GM23338 (cell line): ENCODE data around the gene MITF. TPM values are rescaled to one million over a fixed set of nuclear protein-coding genes. Genes with fewer than 3 reads are reported as not detected.

Experiments
- ATAC-seq: fragments of 200-7000 bp; cut with Tn5 transposase; 3 replicates; pipeline ENCODE4 v1.9.1; 2020
- DNase-seq: peaks from one replicate; pipeline ENCODE4 v3.0.0-alpha.2; 2015; ENCODE audit warnings: low spot score
- H2AFZ ChIP-seq: fragments of 200-600 bp; sonication (generic); 2 replicates; pipeline ENCODE4 v1.8.0; 2016; ENCODE audit warnings: antibody characterized with exemption, mild to moderate bottlenecking, moderate library complexity
- H3F3A ChIP-seq: fragments of 200-600 bp; sonication (generic); replicated peaks from 2 replicates; pipeline ENCODE4 v1.8.0; 2017; ENCODE audit warnings: antibody characterized with exemption, mixed run types, low read depth
- H3K27ac ChIP-seq: fragments of 200-600 bp; sonication (generic); 2 replicates; pipeline ENCODE4 v1.6.1; 2016; ENCODE audit warnings: low read depth
- H3K27me3 ChIP-seq: fragments of 200-600 bp; sonication (generic); 2 replicates; pipeline ENCODE4 v1.8.0; 2016; ENCODE audit warnings: mild to moderate bottlenecking, mixed run types, moderate library complexity; ENCODE audit not compliant: insufficient read depth
- H3K36me3 ChIP-seq: fragments of 200-600 bp; sonication (generic); 2 replicates; pipeline ENCODE4 v1.8.0; 2016; ENCODE audit warnings: mild to moderate bottlenecking; ENCODE audit not compliant: insufficient read depth
- H3K4me1 ChIP-seq: fragments of 200-600 bp; sonication (generic); 2 replicates; pipeline ENCODE4 v1.8.0; 2016; ENCODE audit warnings: mild to moderate bottlenecking, moderate library complexity; ENCODE audit not compliant: insufficient read depth
- H3K4me2 ChIP-seq: fragments of 200-600 bp; sonication (generic); 2 replicates; pipeline ENCODE4 v1.7.1; 2017; ENCODE audit warnings: mixed run types
- H3K4me3 ChIP-seq: fragments of 200-600 bp; sonication (generic); 2 replicates; pipeline ENCODE4 v1.6.1; 2016; ENCODE audit warnings: mixed run types
- H3K79me2 ChIP-seq: fragments of 200-600 bp; sonication (generic); replicated peaks from 2 replicates; pipeline ENCODE4 v1.8.0; 2017; ENCODE audit warnings: mild to moderate bottlenecking; ENCODE audit not compliant: insufficient read depth
- H3K9me2 ChIP-seq: fragments of 200-600 bp; sonication (generic); 2 replicates; pipeline ENCODE4 v1.8.0; 2017; ENCODE audit not compliant: insufficient read depth
- H4K20me1 ChIP-seq: fragments of 200-600 bp; sonication (generic); replicated peaks from 2 replicates; pipeline ENCODE4 v1.8.0; 2017; ENCODE audit warnings: mild to moderate bottlenecking; ENCODE audit not compliant: insufficient read depth
- H3K27ac Mint-ChIP-seq: 2 replicates; pipeline ENCODE4 v1.8.0; 2020; ENCODE audit warnings: inconsistent platforms, mild to moderate bottlenecking, moderate library complexity, mixed read lengths
- H3K27me3 Mint-ChIP-seq: 3 replicates; pipeline ENCODE4 v1.8.0; 2022; ENCODE audit warnings: low read depth, mild to moderate bottlenecking, moderate library complexity, mixed read lengths, inconsistent platforms; ENCODE audit not compliant: insufficient read depth, poor library complexity
- H3K36me3 Mint-ChIP-seq: 3 replicates; pipeline ENCODE4 v1.8.0; 2021; ENCODE audit warnings: low read depth, mild to moderate bottlenecking, inconsistent platforms, moderate library complexity, mixed read lengths
- H3K4me1 Mint-ChIP-seq: 3 replicates; pipeline ENCODE4 v1.8.0; 2020; ENCODE audit warnings: mild to moderate bottlenecking, inconsistent platforms, mixed read lengths
- H3K4me3 Mint-ChIP-seq: 3 replicates; pipeline ENCODE4 v1.8.0; 2021; ENCODE audit warnings: moderate library complexity, mild to moderate bottlenecking, inconsistent platforms, mixed read lengths
- H3K9me3 Mint-ChIP-seq: 3 replicates; pipeline ENCODE4 v1.8.0; 2020; ENCODE audit warnings: moderate library complexity, mild to moderate bottlenecking, inconsistent platforms, mixed read lengths
- CREB1 ChIP-seq: fragments of 250-450 bp; sonication (Bioruptor Pico); IDR thresholded peaks from 2 replicates; pipeline ENCODE4 v1.5.0; 2020; ENCODE audit warnings: low read depth, mild to moderate bottlenecking, moderate library complexity
- EZH2 ChIP-seq: fragments of 200-600 bp; sonication (generic); IDR thresholded peaks from one replicate; pipeline ENCODE4 v1.8.0; 2017; ENCODE audit warnings: antibody characterized with exemption, mild to moderate bottlenecking, low read depth; ENCODE audit not compliant: unreplicated experiment
- JUNB ChIP-seq: IDR thresholded peaks from one replicate; pipeline ENCODE4 v1.6.1; 2016; ENCODE audit warnings: antibody characterized with exemption; ENCODE audit not compliant: unreplicated experiment
- NANOG ChIP-seq: IDR thresholded peaks from 2 replicates; pipeline ENCODE4 v1.6.1; 2016; ENCODE audit warnings: antibody characterized with exemption, borderline replicate concordance
- POLR2AphosphoS5 ChIP-seq: IDR thresholded peaks from 2 replicates; pipeline ENCODE4 v1.6.1; 2016; ENCODE audit warnings: antibody characterized with exemption, low read depth
- STAT1 ChIP-seq: IDR thresholded peaks from one replicate; pipeline ENCODE4 v1.6.1; 2016; ENCODE audit warnings: antibody characterized with exemption; ENCODE audit not compliant: unreplicated experiment
- ZNF114 ChIP-seq: fragments of 250-450 bp; sonication (Bioruptor Pico); IDR thresholded peaks from 2 replicates; pipeline ENCODE4 v1.5.0; 2020; ENCODE audit warnings: mild to moderate bottlenecking, moderate library complexity
- polyA plus RNA-seq: library from polyadenylated mRNA; unstranded; fragments of >200 nt; fragmentation: Nextera tagmentation; extraction: Ambion mirVana; gene quantifications from 2 replicates; pipeline ENCODE4 v1.2.1, GENCODE V29; 2016
- total RNA-seq: library from RNA; depleted of rRNA; stranded (reverse); fragments of >200 nt; shearing (Covaris generic); gene quantifications from 2 replicates; pipeline ENCODE4 v1.2.3, GENCODE V29; 2014
- TF ChIP-seq, protein P1 (sequence below), 2 experiments: fragments of 200-600 bp in 1 of 2; sonication (generic) in 1 of 2; conservative IDR thresholded peaks; 2 replicates each; pipeline versions ENCODE4 v1.5.1 to v1.6.1; 2016 to 2017; ENCODE audit warnings: antibody characterized with exemption in 2 of 2, low read depth in 2 of 2, mild to moderate bottlenecking in 2 of 2, moderate library complexity in 1 of 2
- TF ChIP-seq, protein P2 (sequence below): IDR thresholded peaks from 2 replicates; pipeline ENCODE4 v1.6.1; 2016; ENCODE audit warnings: antibody characterized with exemption
- TF ChIP-seq, protein P3 (sequence below): fragments of 250-450 bp; sonication (Bioruptor Pico); IDR thresholded peaks from 2 replicates; pipeline ENCODE4 v1.5.0; 2020; ENCODE audit warnings: mild to moderate bottlenecking, moderate library complexity

MITF gene
- total and polyA plus RNA-seq, 2 experiments from 2014 or later, result 1.9 to 2.4 TPM

DNA sequence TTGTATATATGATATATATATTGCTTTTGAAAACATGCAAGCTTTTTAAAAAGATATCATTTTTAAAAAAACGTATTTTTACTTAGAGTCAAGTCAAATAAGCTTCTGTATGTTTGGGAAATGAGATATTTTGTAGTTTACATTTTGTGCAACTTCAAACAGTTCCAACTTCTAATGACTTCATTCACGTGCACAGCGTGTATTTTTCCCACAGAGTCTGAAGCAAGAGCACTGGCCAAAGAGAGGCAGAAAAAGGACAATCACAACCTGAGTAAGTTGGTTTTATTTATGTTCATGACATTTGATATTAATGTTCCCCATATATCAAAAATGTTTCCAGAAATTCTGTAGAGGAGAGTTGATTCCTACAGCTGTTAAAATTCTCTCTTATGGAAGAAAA lies 212.4 kb downstream of the MITF start:
- Histone ChIP-seq H2AFZ (no peak overlapping the region), H3K79me2 (no peaks in the 10 kb centered on the region), H4K20me1 (no peaks in the 10 kb centered on the region), H3K27ac (no peak overlapping the region), H3K4me3 (no peak overlapping the region), H3K9me2 (no peaks in the 10 kb centered on the region), H3K36me3 (no peaks in the 10 kb centered on the region), H3K4me2 (no peak overlapping the region), H3K27me3 (no peaks in the 10 kb centered on the region), H3F3A (no peaks in the 10 kb centered on the region), H3K4me1 (peaks cover 3% of the 10 kb centered on the region; the same call in 1 of the 2 replicates)
- peaks cover 10% of the 10 kb centered on the region for H3K4me1 Mint-ChIP-seq
- ATAC-seq (no peak), DNase-seq (no peak)
- H3K9me3 Mint-ChIP-seq, result no peaks in the 10 kb centered on the region
- no peaks in the 10 kb centered on the region for H3K36me3 Mint-ChIP-seq
- no peak overlapping the region for H3K4me3 Mint-ChIP-seq
- no peaks in the 10 kb centered on the region for H3K27me3 Mint-ChIP-seq
- H3K27ac Mint-ChIP-seq, result no peak overlapping the region
- no peak for TF ChIP-seq JUNB
- TF ChIP-seq, protein P1, sequence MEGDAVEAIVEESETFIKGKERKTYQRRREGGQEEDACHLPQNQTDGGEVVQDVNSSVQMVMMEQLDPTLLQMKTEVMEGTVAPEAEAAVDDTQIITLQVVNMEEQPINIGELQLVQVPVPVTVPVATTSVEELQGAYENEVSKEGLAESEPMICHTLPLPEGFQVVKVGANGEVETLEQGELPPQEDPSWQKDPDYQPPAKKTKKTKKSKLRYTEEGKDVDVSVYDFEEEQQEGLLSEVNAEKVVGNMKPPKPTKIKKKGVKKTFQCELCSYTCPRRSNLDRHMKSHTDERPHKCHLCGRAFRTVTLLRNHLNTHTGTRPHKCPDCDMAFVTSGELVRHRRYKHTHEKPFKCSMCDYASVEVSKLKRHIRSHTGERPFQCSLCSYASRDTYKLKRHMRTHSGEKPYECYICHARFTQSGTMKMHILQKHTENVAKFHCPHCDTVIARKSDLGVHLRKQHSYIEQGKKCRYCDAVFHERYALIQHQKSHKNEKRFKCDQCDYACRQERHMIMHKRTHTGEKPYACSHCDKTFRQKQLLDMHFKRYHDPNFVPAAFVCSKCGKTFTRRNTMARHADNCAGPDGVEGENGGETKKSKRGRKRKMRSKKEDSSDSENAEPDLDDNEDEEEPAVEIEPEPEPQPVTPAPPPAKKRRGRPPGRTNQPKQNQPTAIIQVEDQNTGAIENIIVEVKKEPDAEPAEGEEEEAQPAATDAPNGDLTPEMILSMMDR (conservative IDR thresholded peaks at IDR 0.05; ENCODE audit: low read depth in 2 of 2), result no peak
- TF ChIP-seq POLR2AphosphoS5, result no peak

DNA sequence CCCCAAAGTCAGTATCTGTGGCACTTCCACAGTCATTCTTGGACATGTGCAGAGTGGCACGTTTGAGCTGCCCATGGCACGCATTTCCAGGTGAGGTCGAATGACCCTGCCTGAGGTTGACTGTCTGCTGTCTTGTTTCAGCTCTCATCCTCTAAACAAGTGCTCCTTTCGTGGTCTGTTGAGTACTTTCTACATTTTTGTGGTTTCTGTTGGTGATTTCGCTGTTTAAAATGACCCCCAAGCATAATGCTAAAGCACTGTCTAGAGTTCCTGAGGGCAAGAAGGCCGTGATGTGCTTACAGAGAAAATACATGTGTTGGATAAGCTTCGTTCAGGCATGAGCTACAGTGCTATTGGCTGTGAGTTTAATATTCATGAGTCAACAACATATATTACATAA lies 220.3 kb downstream of the MITF start:
- no peaks in the 10 kb centered on the region for H3K4me1 ChIP-seq
- no peak overlapping the region for H3K4me3 ChIP-seq
- H3K27me3 Mint-ChIP-seq, result no peaks in the 10 kb centered on the region
- no peaks in the 10 kb centered on the region for H3K36me3 ChIP-seq
- no peaks in the 10 kb centered on the region for H3K9me2 ChIP-seq
- H3F3A ChIP-seq, result no peaks in the 10 kb centered on the region
- H3K36me3 Mint-ChIP-seq, result no peaks in the 10 kb centered on the region
- no peak overlapping the region for H3K4me3 Mint-ChIP-seq
- H3K9me3 Mint-ChIP-seq, result no peaks in the 10 kb centered on the region
- no peaks in the 10 kb centered on the region for H3K27me3 ChIP-seq
- H3K4me2 ChIP-seq, result no peak overlapping the region
- no peak for DNase-seq
- no peak overlapping the region for H3K27ac Mint-ChIP-seq
- no peak overlapping the region for H2AFZ ChIP-seq
- no peak overlapping the region for H3K27ac ChIP-seq
- no peak for ATAC-seq
- no peaks in the 10 kb centered on the region for H3K4me1 Mint-ChIP-seq
- no peaks in the 10 kb centered on the region for H4K20me1 ChIP-seq
- H3K79me2 ChIP-seq, result no peaks in the 10 kb centered on the region
- TF ChIP-seq JUNB (no peak), POLR2AphosphoS5 (no peak), NANOG (no peak), CREB1 (CRISPR knock-in tag) (no peak), EZH2 (no peak), ZNF114 (CRISPR knock-in tag) (no peak), STAT1 (no peak)
- TF ChIP-seq, protein P2, sequence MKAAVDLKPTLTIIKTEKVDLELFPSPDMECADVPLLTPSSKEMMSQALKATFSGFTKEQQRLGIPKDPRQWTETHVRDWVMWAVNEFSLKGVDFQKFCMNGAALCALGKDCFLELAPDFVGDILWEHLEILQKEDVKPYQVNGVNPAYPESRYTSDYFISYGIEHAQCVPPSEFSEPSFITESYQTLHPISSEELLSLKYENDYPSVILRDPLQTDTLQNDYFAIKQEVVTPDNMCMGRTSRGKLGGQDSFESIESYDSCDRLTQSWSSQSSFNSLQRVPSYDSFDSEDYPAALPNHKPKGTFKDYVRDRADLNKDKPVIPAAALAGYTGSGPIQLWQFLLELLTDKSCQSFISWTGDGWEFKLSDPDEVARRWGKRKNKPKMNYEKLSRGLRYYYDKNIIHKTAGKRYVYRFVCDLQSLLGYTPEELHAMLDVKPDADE, result no peak
- TF ChIP-seq, protein P1 (conservative IDR thresholded peaks at IDR 0.05; ENCODE audit: low read depth in 2 of 2), result no peak
- TF ChIP-seq, protein P3, sequence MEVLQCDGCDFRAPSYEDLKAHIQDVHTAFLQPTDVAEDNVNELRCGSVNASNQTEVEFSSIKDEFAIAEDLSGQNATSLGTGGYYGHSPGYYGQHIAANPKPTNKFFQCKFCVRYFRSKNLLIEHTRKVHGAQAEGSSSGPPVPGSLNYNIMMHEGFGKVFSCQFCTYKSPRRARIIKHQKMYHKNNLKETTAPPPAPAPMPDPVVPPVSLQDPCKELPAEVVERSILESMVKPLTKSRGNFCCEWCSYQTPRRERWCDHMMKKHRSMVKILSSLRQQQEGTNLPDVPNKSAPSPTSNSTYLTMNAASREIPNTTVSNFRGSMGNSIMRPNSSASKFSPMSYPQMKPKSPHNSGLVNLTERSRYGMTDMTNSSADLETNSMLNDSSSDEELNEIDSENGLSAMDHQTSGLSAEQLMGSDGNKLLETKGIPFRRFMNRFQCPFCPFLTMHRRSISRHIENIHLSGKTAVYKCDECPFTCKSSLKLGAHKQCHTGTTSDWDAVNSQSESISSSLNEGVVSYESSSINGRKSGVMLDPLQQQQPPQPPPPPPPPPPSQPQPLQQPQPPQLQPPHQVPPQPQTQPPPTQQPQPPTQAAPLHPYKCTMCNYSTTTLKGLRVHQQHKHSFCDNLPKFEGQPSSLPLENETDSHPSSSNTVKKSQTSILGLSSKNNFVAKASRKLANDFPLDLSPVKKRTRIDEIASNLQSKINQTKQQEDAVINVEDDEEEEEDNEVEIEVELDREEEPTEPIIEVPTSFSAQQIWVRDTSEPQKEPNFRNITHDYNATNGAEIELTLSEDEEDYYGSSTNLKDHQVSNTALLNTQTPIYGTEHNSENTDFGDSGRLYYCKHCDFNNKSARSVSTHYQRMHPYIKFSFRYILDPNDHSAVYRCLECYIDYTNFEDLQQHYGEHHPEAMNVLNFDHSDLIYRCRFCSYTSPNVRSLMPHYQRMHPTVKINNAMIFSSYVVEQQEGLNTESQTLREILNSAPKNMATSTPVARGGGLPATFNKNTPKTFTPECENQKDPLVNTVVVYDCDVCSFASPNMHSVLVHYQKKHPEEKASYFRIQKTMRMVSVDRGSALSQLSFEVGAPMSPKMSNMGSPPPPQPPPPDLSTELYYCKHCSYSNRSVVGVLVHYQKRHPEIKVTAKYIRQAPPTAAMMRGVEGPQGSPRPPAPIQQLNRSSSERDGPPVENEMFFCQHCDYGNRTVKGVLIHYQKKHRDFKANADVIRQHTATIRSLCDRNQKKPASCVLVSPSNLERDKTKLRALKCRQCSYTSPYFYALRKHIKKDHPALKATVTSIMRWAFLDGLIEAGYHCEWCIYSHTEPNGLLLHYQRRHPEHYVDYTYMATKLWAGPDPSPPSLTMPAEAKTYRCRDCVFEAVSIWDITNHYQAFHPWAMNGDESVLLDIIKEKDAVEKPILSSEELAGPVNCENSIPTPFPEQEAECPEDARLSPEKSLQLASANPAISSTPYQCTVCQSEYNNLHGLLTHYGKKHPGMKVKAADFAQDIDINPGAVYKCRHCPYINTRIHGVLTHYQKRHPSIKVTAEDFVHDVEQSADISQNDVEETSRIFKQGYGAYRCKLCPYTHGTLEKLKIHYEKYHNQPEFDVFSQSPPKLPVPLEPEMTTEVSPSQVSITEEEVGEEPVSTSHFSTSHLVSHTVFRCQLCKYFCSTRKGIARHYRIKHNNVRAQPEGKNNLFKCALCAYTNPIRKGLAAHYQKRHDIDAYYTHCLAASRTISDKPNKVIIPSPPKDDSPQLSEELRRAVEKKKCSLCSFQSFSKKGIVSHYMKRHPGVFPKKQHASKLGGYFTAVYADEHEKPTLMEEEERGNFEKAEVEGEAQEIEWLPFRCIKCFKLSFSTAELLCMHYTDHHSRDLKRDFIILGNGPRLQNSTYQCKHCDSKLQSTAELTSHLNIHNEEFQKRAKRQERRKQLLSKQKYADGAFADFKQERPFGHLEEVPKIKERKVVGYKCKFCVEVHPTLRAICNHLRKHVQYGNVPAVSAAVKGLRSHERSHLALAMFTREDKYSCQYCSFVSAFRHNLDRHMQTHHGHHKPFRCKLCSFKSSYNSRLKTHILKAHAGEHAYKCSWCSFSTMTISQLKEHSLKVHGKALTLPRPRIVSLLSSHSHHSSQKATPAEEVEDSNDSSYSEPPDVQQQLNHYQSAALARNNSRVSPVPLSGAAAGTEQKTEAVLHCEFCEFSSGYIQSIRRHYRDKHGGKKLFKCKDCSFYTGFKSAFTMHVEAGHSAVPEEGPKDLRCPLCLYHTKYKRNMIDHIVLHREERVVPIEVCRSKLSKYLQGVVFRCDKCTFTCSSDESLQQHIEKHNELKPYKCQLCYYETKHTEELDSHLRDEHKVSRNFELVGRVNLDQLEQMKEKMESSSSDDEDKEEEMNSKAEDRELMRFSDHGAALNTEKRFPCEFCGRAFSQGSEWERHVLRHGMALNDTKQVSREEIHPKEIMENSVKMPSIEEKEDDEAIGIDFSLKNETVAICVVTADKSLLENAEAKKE (CRISPR knock-in tag), result no peak
